NK-92 (cell line): ENCODE measurements around the gene LY86.

Experiments
- DNase-seq: peaks from one replicate; lab custom pipeline; 2025; ENCODE audit not compliant: unreplicated experiment; lab: John Stamatoyannopoulos, UW

LY86 gene

DNA sequence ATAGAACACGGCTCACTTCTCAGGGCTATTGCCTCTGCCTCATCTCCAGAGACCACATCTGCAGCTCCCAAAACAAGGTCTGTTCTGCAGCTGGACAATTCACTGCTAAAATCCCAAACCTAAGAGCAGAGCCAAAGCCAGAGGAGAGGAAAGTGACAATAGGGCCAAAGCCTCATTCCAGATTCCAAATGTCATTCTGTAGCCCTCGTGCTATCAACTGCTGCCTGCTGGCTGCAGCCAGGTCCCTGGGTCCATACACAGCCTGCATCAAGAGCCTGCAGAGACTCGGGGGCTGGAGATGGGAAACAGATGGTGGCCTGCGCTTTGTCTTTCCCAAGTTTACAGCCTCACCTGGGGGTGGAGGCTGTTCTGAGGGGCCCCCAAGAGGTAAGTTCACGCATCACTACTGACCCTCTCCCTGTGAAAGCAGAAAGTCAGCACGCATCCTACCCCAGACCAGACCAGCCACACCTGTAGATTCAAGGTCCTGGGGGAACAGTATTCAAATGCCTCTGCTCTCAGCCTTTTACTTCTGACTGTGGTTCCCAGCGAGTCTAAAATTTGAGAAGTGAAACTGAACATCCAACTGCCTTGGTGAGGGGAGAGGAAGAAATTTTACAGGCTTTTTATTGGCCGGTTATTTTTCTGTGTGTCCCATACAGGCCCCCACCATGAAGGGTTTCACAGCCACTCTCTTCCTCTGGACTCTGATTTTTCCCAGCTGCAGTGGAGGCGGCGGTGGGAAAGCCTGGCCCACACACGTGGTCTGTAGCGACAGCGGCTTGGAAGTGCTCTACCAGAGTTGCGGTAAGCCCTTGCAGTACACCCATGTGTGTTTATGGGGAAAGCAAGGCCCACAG, at the start of gene LY86:
Gene LY86, plus strand, starts transcription at position 657 of the 860 bp plus-strand sequence. Its CDS starts 15 bp downstream, at position 672.
- no peak for DNase-seq

DNA sequence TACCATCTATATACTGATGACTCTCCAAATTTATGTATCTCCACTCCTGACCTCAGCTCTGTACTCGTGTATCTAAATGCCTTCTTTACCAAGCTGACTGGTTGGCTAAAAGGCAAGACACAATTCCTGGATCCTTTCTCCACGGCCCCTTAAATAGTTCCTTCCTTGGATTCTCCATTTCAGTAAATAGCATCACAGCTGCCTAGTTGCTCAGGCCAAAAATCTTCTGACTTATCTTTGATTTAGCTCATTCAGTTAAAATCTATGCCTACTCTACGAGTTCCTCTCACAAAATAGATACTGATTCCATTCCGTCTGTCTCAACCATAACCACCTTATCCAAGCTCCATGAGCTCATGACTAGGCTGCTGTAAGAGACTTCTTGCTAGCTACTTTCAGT, 49.5 kb upstream of the LY86 start:
- no peak for DNase-seq

- DNase-seq = no peak
Observed at GRCh38 chr6:6542357-6542756, 46.2 kb upstream of the LY86 start.

DNA sequence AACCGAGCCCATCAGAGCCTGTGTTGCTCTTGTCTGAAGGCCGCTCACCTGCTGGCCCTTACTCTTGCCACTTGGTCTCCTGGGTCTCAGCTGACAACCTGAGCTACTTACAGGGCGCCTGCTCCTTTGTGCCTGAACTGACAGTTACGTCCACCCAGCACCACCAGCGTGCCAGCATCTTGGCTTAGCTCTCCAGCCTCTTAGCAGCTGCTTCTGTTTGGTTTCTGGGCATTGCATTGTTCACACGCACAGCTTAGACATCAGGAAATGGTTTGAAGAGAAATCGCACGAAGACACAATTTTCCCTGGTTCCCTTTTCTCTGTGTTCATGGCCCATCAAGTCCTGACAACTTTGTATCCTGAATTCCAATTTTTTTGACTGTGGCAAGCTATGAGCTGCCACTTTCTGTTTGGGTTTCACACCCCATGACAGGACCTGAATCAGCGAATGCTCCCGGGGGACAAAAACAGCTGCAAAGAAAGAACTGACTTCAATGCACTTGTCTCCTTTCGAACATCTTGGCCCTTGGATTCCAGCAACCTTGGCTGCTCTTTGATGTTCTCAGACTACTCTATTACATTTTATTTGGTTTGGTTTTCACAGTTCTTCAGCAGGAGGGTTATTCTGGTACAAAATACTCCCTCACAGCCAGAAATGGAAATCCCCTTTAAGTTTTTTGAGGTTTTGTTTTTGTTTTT, 45.2 kb upstream of the LY86 start:
- no peak for DNase-seq

GRCh38 chr6:6545616-6546317, 42.8 kb upstream of the LY86 start:
- DNase-seq = no peak

- no peak for DNase-seq
Observed at GRCh38 chr6:6546318-6547109, 42.0 kb upstream of the LY86 start.

DNA sequence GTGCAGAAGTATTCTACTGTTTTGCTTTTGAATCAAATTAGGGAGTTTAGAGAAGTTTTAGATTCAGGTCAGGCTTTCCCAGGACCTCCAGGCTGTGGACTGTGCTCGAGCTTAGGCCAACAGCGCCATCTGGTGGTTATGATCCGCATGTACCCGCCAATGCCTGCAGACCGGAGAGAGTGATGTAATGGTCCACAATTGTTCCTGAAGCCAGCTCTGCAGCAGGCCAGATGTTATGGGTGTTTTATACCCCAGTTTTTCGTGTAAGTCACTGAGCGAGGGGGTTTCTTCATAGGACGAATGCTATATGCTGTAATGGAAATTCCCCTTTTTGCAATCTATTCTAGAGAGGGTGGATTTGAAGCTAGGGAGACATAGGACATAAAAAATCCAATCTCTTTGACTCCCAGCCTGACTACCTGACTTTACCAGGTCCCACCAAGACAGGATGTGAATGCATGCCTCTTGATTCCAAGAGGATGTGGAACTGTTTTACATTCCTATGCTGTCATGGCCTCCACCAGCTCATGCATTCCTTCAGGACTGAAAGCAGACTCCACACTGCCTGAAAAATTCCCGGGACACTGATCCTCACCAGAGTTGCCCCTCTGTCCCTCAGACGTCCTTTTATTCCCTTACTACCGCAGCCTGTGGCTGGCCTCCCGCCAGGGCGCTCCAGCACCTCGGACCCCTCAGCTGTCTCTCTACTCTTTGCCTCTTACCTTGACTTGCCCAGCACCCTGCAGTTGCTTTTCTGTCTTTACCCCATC, 41.2 kb upstream of the LY86 start:
- no peak for DNase-seq

DNA sequence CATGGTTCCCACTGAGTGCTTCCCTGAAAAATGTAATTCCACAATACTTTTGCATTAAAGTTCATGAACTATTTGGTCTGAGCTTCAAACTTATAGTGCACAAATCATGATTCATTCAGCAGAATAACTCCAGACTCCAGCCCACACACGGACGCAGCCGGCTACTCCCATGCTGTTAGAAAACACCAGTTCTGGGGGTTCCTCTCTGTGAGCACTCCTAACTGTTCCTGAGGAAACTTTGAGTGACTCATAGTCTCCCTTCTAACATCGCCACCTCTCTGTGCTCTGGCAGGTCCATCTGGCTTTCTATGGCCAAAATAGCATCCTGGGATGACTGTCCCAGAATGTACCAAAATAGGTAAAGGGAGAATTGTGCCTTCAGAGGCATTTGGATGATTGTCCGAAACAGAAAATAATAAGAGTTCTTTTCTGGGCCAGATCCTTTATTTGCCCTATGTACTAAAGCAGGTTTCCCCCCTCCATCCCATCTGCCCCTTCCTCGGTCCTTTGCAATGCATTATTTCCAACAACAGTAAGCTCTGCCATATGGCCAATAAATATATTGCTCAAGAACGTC, 32.3 kb upstream of the LY86 start:
- DNase-seq = no peak

DNA sequence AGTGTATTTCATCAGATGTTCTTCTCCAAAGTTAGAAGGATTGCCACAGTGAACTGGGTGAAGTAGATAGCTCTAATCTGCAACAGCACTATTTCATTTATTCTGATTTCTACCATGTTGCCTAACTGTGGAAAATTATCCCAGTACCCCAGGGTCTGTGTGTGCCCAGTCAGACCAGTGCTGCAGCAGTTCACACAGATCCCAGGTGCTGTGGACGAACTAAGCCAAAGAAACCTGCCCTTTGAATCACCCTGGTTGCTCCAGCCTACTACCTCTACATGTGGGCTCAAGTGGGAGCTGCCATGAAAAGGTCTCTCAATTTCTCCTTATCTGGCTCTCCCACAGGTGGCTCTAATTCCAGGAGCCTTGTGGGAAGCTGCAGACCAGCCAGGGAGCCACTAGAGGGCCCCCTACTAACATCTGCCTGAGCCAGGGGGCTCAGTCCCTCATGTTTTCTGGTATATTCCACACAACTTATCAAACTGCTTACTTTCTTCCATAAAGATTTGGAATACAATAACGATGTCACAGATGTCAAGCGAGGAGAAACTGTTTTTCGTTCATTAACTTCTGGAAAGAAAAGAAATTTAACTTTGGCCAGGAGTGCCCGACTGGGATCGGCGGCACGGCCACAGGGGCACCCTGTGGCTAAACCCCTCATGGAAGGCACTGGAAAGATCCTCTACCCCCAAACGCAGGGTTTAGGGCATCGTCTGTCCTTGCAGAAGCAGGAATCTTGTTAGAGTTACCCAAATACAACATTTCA, 31.6 kb upstream of the LY86 start:
- no peak for DNase-seq

DNA sequence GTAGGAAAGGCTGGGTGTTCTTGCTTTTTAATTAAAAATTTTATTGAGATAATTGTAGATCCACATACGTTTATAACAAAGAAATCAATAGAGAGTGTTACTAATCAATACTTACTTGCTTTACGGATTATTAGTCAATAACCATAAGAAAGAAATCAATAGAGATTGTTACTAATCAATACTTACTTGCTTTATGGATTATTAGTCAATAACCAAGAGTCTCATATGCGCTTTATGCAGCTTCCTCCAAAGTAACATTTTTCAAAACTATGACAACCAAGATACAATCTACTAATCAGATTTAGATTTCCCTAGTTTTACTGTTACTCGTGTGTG, 31.0 kb upstream of the LY86 start:
- no peak for DNase-seq

- no peak for DNase-seq
Observed at GRCh38 chr6:6557886-6558285, 30.6 kb upstream of the LY86 start.

- no peak for DNase-seq
Observed at GRCh38 chr6:6559994-6560570, 28.4 kb upstream of the LY86 start.

DNA sequence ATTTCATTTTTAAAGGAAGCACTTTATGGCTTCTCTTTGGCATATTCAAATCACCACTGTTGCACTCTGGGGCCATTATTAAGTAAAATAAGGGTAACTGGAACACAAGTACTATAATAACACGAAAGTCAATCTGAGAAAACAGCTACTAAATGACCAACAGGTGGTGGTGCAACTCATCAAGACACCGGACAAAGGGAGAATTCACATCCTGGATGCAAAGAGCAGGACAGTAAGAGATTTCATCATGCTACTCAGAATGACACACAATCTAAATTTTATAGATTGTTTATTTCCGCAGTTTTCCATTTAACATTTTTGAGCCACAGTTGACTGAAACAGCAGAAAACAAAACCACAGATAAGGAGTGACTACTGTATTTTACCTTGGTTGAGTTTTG, 27.6 kb upstream of the LY86 start:
- no peak for DNase-seq

DNA sequence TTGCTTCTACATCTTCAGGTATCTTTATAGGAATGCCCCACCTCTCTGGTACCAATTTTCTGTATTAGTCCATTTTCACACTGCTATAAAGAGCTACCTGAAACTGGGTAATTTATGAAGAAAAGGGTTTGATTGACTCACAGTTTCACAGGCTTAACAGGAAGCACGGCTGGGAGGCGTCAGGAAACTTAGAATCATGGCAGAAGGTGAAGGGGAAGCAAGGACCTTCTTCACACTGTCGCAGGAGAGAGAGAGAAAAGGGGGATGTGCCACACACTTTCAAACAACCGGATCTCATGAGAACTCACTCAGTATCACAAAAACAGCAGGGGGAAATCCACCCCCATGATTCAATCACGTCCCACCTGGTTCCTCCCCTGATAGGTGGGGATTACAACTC, 24.4 kb upstream of the LY86 start:
- DNase-seq = no peak

- no peak for DNase-seq
Observed at GRCh38 chr6:6565069-6565468, 23.5 kb upstream of the LY86 start.

DNA sequence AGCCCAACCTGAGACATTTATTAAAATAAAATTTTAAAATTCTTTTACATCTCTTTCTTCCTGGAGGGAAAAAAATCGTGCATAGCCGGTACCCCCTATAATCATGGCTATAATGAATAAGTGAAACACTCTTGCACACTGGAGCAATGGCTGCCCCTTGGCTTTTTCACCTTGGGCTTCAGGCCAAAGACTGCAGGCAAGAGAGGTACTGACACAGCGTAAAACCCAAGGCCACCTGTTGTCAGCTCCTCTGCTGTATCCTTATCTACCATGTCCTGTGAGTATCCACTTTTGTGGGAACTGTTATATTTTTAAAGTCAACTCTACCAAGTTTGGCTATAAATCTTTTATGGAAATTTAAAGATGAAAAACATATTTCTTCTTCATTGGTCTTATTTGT, 23.0 kb upstream of the LY86 start:
- no peak for DNase-seq

- DNase-seq = no peak
Observed at GRCh38 chr6:6566766-6567165, 21.8 kb upstream of the LY86 start.

DNA sequence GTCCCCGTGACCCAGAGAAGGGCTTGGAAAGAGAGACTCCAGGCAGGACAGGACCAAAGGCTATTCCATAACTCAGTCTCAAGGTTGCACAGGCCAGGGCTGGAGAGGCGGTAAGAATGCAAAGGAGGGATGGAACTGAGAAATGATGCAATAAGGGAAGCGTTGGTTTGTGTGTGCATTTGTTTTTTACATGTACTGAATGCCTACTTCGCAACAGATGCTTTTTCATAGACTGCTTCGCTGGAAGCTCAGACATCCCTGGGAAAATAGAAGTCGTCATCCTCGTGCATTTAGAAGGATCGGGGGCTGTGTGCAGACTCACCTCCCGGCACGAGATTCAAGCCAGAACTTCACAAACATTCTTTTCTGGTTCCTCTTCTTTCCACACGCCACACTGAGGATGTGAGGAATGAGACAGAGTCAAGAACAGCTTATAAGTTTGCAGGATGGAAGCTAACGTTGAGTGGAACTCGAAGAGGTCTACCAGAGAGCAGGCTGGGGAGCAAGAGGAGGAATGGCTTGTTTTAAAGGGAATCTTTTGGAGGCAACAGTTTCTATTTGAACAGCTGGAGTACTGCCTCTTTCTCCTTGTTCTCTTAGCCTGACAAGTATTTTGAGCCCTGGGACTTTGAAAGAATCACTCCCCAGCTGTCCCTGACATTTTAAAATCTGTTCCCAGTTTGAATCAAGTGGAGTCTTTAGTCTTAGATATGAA, 19.3 kb upstream of the LY86 start:
- DNase-seq = no peak
